Measurements from ENCODE around the gene PUDP. TPM values are rescaled to one million over a fixed set of nuclear protein-coding genes. Genes with fewer than 3 reads are reported as not detected.

PUDP gene
- total RNA-seq, 4 donors from 2014 or later, result 10.4 to 16.6 (median 11.5) TPM

DNA sequence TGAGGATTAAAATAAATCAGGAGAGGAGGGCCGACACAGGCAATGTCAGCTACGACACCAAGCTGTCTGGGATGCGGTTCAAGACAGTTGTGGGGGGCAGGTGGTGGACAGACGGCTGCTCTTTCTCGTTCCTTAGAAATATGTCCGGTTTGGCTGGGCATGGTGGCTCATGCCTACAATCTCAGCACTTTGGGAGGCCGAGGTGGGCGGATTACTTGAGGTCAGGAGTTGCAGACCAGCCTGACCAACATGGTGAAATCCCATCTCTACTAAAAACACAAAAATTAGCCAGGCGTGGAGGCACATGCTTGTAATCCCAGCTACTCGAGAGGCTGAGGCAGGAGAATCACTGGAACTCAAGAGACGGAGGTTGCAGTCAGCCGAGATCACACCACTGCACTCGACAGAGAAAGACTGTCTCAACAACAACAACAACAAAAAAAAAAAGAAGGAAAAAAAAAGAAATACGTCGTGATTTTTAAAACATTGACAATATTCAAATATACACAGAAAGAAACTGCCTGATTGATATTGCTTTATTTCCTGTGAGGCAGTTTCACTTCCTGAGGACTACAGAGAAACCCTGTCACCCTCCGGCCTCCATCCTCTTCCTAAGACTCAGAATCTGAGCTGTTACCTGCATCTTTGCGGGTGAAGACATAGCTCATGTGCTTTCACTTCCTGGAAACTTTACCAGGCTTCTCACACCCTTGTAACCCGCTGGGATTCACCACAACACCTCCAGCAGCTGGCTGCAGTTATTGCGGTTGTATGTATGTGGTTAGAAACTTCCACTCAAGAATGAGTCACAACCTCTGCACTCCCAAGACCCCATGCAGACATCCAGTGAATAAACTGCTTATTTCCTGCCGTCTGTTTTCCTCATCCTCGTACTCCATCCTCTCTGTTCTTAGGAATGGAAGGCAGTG lies 64.2 kb downstream of the PUDP start:
- H3K27ac ChIP-seq, result no peak overlapping the region

DNA sequence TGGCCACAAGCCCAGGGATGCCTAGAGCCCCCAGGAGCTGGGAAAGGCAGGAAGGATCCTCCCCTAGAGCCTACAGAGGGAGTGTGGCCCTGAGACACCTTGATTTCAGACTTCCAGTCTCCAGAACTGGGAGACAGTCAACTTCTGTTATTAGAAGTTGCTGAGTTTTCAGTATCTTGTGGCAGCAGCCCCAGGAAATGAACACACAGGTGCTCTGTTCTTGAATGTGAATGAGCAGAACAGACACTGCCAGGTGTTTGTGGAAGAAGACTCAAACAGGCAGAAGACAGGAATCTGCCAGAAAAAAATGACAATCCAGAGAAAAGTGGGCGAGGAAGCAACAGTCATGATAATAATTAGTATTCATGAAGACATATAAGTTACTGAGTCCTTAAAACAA lies 64.9 kb downstream of the PUDP start:
- Histone ChIP-seq H3K9me3 (no peaks in the 10 kb centered on the region), H3K27ac (no peak overlapping the region), H3K4me1 (peaks cover 0 to 5% (median 0%) of the 10 kb centered on the region in 3 donors), H3K4me3 (no peak overlapping the region), H3K27me3 (no peaks in the 10 kb centered on the region), H3K36me3 (peaks cover 0 to 8% (median 0%) of the 10 kb centered on the region in 3 donors)
- no peak for DNase-seq
- intact Hi-C loops (cut with DNase I), result no loop called here
- WGBS, 2 donors, result 100% methylated on average over 1 of the region's 1 CpG
- no peak for TF ChIP-seq POLR2A (IDR thresholded peaks at IDR 0.05)
- TF ChIP-seq, protein P1, sequence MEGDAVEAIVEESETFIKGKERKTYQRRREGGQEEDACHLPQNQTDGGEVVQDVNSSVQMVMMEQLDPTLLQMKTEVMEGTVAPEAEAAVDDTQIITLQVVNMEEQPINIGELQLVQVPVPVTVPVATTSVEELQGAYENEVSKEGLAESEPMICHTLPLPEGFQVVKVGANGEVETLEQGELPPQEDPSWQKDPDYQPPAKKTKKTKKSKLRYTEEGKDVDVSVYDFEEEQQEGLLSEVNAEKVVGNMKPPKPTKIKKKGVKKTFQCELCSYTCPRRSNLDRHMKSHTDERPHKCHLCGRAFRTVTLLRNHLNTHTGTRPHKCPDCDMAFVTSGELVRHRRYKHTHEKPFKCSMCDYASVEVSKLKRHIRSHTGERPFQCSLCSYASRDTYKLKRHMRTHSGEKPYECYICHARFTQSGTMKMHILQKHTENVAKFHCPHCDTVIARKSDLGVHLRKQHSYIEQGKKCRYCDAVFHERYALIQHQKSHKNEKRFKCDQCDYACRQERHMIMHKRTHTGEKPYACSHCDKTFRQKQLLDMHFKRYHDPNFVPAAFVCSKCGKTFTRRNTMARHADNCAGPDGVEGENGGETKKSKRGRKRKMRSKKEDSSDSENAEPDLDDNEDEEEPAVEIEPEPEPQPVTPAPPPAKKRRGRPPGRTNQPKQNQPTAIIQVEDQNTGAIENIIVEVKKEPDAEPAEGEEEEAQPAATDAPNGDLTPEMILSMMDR (IDR thresholded peaks at IDR 0.05), result no peak

More for the DNA sequence above, 64.2 kb downstream of the PUDP start:
- H3K27me3 ChIP-seq, result no peaks in the 10 kb centered on the region
- peaks cover 0 to 5% (median 0%) of the 10 kb centered on the region in 3 donors for H3K4me1 ChIP-seq
- peaks cover 0 to 8% (median 0%) of the 10 kb centered on the region in 3 donors for H3K36me3 ChIP-seq
- 53 to 59% methylated on average over 19 of the region's 21 CpGs for WGBS, 2 donors
- no peak for TF ChIP-seq POLR2A (IDR thresholded peaks at IDR 0.05)
- TF ChIP-seq, protein P1 (IDR thresholded peaks at IDR 0.05), result no peak
- intact Hi-C loops (cut with DNase I), result no loop called here
- no peaks in the 10 kb centered on the region for H3K9me3 ChIP-seq
- peak; percentile 23 for DNase-seq
- no peak overlapping the region for H3K4me3 ChIP-seq

DNA sequence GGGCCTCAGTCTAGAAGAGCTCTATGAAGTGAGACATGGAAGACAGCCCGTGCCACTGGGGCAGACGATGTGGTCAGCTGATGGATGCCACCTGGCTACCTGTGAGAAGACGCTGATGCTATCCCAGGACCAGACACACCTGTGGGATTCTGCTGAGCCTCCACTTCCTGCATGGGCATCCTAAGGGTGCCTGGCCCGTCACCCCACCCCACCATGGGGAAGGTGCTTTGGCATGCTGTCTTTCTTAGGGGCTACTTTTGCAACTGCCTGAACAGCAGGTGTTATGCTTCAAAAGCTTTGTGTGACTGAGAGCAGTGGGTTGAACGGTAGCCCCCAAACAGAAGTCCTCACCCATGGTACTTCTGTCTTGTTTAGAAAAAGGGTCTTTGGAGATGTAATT lies 65.4 kb downstream of the PUDP start:
- no peaks in the 10 kb centered on the region for H3K9me3 ChIP-seq
- H3K27ac ChIP-seq, result no peak overlapping the region
- H3K4me3 ChIP-seq, result no peak overlapping the region
- DNase-seq, result no peak
- H3K36me3 ChIP-seq, result peaks cover 0 to 8% (median 0%) of the 10 kb centered on the region in 3 donors
- intact Hi-C loops (cut with DNase I), result no loop called here
- TF ChIP-seq POLR2A (IDR thresholded peaks at IDR 0.05), result no peak
- TF ChIP-seq, protein P1 (IDR thresholded peaks at IDR 0.05), result no peak
- peaks cover 0 to 5% (median 0%) of the 10 kb centered on the region in 3 donors for H3K4me1 ChIP-seq
- no peaks in the 10 kb centered on the region for H3K27me3 ChIP-seq
- WGBS, 2 donors, result 85 to 95% methylated on average over 4 of the region's 5 CpGs

DNA sequence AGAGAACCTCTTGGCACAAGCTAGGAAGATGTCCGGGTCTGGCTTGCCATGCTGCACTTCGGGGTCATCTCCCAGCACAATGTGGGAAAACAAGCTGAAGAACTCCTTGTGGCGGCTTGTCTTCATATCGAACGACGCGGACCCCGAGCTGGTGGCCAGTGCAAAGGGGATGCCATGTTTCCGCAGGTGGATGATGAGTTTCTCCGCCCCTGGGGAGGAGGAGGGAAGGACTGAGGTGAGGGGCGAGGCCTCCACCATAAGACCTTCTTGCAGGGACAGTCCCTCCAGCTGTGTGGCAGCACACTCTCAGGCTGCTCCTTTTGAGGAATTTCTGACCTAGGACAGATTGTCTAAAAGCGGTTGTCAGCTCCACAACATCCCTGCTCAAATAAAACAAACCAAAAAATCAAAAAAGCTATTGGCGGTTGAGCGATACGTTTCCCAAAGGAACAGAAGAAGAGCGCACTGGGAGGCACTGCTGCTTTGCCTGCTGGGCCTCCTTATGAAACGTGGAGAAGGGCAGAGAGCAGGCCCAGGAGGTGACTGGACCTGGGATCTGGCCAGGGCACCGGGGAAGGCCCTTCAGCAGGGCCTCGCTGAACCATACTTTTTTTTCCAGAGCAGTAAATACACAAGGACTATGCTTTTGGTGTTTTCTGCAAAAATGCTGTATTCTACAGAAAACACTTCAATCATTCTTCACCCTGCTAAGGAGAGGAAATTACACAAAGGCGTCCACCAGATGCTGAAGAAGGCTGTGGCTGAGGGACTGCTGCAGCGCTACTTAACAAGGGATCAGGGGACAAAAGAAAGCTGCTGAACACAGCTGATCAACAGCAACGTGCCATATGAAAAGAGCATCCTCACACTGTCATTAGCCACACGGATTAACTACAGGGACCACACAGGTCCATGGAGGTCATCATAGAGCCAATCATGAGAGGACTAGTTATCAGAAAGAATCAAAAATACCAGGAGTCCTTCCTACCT lies 70.4 kb downstream of the PUDP start:
- no peak overlapping the region for H3K4me3 ChIP-seq
- TF ChIP-seq, protein P1 (IDR thresholded peaks at IDR 0.05), result no peak
- TF ChIP-seq POLR2A (IDR thresholded peaks at IDR 0.05), result no peak
- WGBS, 2 donors, result 88% methylated on average over 12 of the region's 23 CpGs; no CpG with 5 or more reads in 1 of the 2 donors
- peaks cover 0 to 6% (median 0%) of the 10 kb centered on the region in 3 donors for H3K4me1 ChIP-seq
- no peak overlapping the region for H3K27ac ChIP-seq
- intact Hi-C loops (cut with DNase I), result no loop called here
- no peaks in the 10 kb centered on the region for H3K9me3 ChIP-seq
- H3K27me3 ChIP-seq, result no peaks in the 10 kb centered on the region
- H3K36me3 ChIP-seq, result peaks cover 0 to 2% (median 0%) of the 10 kb centered on the region in 3 donors
- no peak for DNase-seq
